ENCODE measurements around the gene AKR1E2.

GRCh38 chr10:4807761-4808507, 18.1 kb upstream of the AKR1E2 start:
- TF ChIP-seq EP300 (IDR thresholded peaks at IDR 0.05) (no peak), CTCF (IDR thresholded peaks at IDR 0.05) (no peak), POLR2A (IDR thresholded peaks at IDR 0.05) (no peak)

Data from stomach (tissue), 4 donors.